Stimulated activated CD4-positive, alpha-beta T cell treated with anti-CD3 and anti-CD28 coated beads, Interleukin-4, amount 100 ng/mL, for 24 hours (primary cell): ENCODE data around the gene PTPRG.

Experiments used
- DNase-seq: peaks from one replicate; pipeline ENCODE4 v3.0.0-alpha.2; 2020

PTPRG gene

GRCh38 chr3:61624300-61624699, 62.9 kb downstream of the PTPRG start:
- DNase-seq, result no peak

- DNase-seq, result no peak
Measured at GRCh38 chr3:61625429-61625828, 64.1 kb downstream of the PTPRG start.

- DNase-seq, result no peak
Measured at GRCh38 chr3:61626484-61626883, 65.1 kb downstream of the PTPRG start.

- no peak for DNase-seq
Measured at GRCh38 chr3:61627768-61628185, 66.4 kb downstream of the PTPRG start.

- no peak for DNase-seq
Measured at GRCh38 chr3:61628636-61629035, 67.3 kb downstream of the PTPRG start.

GRCh38 chr3:61629442-61629841, 68.1 kb downstream of the PTPRG start:
- DNase-seq, result no peak

GRCh38 chr3:61631108-61631769, 69.9 kb downstream of the PTPRG start:
- DNase-seq, result no peak

- no peak for DNase-seq
Measured at GRCh38 chr3:61632568-61633175, 71.3 kb downstream of the PTPRG start.

- DNase-seq, result no peak
Measured at GRCh38 chr3:61634678-61635077, 73.3 kb downstream of the PTPRG start.

- no peak for DNase-seq
Measured at GRCh38 chr3:61637088-61638051, 76.0 kb downstream of the PTPRG start.

- no peak for DNase-seq
Measured at GRCh38 chr3:61638741-61639140, 77.4 kb downstream of the PTPRG start.

GRCh38 chr3:61639991-61640390, 78.6 kb downstream of the PTPRG start:
- no peak for DNase-seq

- DNase-seq, result no peak
Measured at GRCh38 chr3:61645148-61645547, 83.8 kb downstream of the PTPRG start.

- DNase-seq, result no peak
Measured at GRCh38 chr3:61646360-61646759, 85.0 kb downstream of the PTPRG start.

- DNase-seq, result no peak
Measured at GRCh38 chr3:61646851-61647525, 85.6 kb downstream of the PTPRG start.

GRCh38 chr3:61648481-61648880, 87.1 kb downstream of the PTPRG start:
- no peak for DNase-seq

- DNase-seq, result no peak
Measured at GRCh38 chr3:61649381-61650170, 88.2 kb downstream of the PTPRG start.

- no peak for DNase-seq
Measured at GRCh38 chr3:61650276-61650675, 88.9 kb downstream of the PTPRG start.

GRCh38 chr3:61650719-61651410, 89.5 kb downstream of the PTPRG start:
- DNase-seq, result no peak

- no peak for DNase-seq
Measured at GRCh38 chr3:61657689-61658088, 96.3 kb downstream of the PTPRG start.

- no peak for DNase-seq
Measured at GRCh38 chr3:61662861-61663260, 101.5 kb downstream of the PTPRG start.
